ENCODE results near the gene IGLL5. TPM values are rescaled to one million over a fixed set of nuclear protein-coding genes. Genes with fewer than 3 reads are reported as not detected.
A peak's percentile ranks its signal among the peaks of the same experiment; 100 is the strongest.

The IGLL5 gene
- total RNA-seq = not detected in 3 replicates

GRCh38 chr22:22887621-22888503 is at the start of gene IGLL5:
IGLL5 (plus strand) TSS chr22:22887816; CDS start chr22:22888054, 238 bp downstream.
- Mint-ChIP-seq H3K9me3 (peaks cover 5% of the 10 kb centered on the region), H3K27me3 (ENCODE audit: low read depth) (peaks cover 77% of the 10 kb centered on the region), H3K36me3 (no peaks in the 10 kb centered on the region), H3K27ac (no peak within 1 kb of the TSS), H3K4me1 (no peaks in the 10 kb centered on the region), H3K4me3 (no peak within 1 kb of the TSS)
- TF ChIP-seq, protein P1, sequence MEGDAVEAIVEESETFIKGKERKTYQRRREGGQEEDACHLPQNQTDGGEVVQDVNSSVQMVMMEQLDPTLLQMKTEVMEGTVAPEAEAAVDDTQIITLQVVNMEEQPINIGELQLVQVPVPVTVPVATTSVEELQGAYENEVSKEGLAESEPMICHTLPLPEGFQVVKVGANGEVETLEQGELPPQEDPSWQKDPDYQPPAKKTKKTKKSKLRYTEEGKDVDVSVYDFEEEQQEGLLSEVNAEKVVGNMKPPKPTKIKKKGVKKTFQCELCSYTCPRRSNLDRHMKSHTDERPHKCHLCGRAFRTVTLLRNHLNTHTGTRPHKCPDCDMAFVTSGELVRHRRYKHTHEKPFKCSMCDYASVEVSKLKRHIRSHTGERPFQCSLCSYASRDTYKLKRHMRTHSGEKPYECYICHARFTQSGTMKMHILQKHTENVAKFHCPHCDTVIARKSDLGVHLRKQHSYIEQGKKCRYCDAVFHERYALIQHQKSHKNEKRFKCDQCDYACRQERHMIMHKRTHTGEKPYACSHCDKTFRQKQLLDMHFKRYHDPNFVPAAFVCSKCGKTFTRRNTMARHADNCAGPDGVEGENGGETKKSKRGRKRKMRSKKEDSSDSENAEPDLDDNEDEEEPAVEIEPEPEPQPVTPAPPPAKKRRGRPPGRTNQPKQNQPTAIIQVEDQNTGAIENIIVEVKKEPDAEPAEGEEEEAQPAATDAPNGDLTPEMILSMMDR (IDR thresholded peaks at IDR 0.05; ENCODE audit: unreplicated experiment) = no peak
- DNase-seq (ENCODE audit: low spot score in 2 of 2, unreplicated experiment in 2 of 2) = peak in 1 of 2 experiments; percentile 35

DNA sequence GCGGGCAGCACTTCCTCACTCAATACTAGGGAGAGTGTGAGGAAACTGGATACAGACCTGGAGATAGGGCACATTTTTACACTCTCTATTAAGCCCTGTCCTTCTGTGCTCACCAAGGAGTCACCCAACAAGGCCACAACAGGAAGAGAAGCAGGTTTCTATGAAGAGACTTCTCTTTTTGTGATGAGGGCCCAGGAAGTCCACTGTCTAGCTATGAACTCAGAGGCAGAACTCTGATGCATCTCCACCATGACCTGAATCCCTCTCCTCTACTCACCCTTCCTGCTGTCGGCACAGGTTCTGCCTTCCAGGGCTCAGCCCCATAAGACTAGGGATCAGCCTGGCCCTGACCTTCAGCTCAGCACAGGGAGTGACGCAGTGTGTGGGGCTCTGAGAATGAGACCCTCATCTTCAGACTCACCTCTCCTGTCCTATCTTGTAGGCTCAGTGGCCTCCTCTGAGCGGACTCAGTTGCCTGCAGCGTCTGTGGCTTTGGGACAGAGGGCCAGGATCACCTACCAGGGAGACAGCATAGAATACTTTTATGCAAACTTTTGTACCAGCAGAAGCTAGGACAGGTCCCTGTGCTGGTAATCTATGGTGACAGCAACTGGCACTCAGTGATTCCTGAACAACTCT is 49.3 kb upstream of the IGLL5 start:
- no peak for DNase-seq (ENCODE audit: low spot score in 2 of 2, unreplicated experiment in 2 of 2)
- TF ChIP-seq, protein P1 (IDR thresholded peaks at IDR 0.05; ENCODE audit: unreplicated experiment) = no peak
- Mint-ChIP-seq H3K27me3 (ENCODE audit: low read depth) (peaks cover 89% of the 10 kb centered on the region), H3K9me3 (peaks cover 6% of the 10 kb centered on the region), H3K27ac (no peak overlapping the region), H3K4me3 (no peak overlapping the region), H3K4me1 (no peaks in the 10 kb centered on the region), H3K36me3 (no peaks in the 10 kb centered on the region)

DNA sequence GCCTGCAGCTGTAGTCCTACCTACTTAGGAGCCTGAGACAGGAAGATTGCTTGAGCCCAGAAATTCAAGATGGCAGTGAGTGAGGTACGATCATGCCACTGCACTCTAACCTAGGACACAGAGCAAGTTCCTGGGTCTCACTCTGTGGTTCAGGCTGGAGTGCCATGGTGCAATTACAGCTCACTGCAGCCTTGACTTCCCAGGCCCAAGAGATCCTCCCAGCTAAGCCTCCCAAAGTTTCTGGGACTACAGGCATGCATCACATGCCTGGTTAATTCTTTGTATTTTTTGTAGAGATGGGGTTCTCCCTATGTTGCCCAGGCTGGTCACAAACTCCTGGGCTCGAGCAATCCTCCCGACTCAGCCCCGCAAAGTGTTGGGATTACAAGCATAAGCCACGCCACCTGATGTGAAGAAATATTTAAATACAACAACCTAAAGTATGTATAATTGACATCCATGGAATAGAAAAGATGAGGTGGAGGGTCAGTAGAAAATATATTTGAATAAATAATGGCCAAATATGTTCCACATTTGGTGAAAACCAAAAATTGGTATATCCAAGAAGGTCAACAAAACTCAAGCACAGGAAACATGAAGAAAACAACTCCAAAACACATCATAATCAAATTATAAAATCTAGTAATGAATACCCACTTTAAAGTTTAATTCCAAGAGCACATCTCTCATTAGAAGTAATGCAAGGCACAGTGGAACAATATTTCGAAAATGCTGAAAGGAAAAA is 47.9 kb upstream of the IGLL5 start:
- TF ChIP-seq, protein P1 (IDR thresholded peaks at IDR 0.05; ENCODE audit: unreplicated experiment) = no peak
- H3K36me3 Mint-ChIP-seq = no peaks in the 10 kb centered on the region
- DNase-seq (ENCODE audit: low spot score in 2 of 2, unreplicated experiment in 2 of 2) = no peak
- peaks cover 86% of the 10 kb centered on the region for H3K27me3 Mint-ChIP-seq (ENCODE audit: low read depth)
- H3K4me3 Mint-ChIP-seq = no peak overlapping the region
- peaks cover 6% of the 10 kb centered on the region for H3K9me3 Mint-ChIP-seq
- H3K27ac Mint-ChIP-seq = no peak overlapping the region
- H3K4me1 Mint-ChIP-seq = no peaks in the 10 kb centered on the region

GRCh38 chr22:22840780-22841179 is 46.8 kb upstream of the IGLL5 start:
- TF ChIP-seq, protein P1 (IDR thresholded peaks at IDR 0.05; ENCODE audit: unreplicated experiment) = no peak
- Mint-ChIP-seq H3K27ac (no peak overlapping the region), H3K36me3 (no peaks in the 10 kb centered on the region), H3K9me3 (peaks cover 9% of the 10 kb centered on the region), H3K27me3 (ENCODE audit: low read depth) (peaks cover 84% of the 10 kb centered on the region), H3K4me1 (no peaks in the 10 kb centered on the region), H3K4me3 (no peak overlapping the region)
- DNase-seq (ENCODE audit: low spot score in 2 of 2, unreplicated experiment in 2 of 2) = no peak

- DNase-seq (ENCODE audit: low spot score in 2 of 2, unreplicated experiment in 2 of 2) = no peak
- H3K4me3 Mint-ChIP-seq = no peak overlapping the region
- H3K4me1 Mint-ChIP-seq = no peaks in the 10 kb centered on the region
- H3K9me3 Mint-ChIP-seq = peaks cover 9% of the 10 kb centered on the region
- TF ChIP-seq, protein P1 (IDR thresholded peaks at IDR 0.05; ENCODE audit: unreplicated experiment) = no peak
- no peaks in the 10 kb centered on the region for H3K36me3 Mint-ChIP-seq
- H3K27me3 Mint-ChIP-seq (ENCODE audit: low read depth) = peaks cover 83% of the 10 kb centered on the region
- H3K27ac Mint-ChIP-seq = no peak overlapping the region
Measured at GRCh38 chr22:22841598-22841997, 46.0 kb upstream of the IGLL5 start.

Measured in mesothelial cell of epicardium (in vitro differentiated cells).